OCI-LY3 (cell line): Measurements from ENCODE around the gene IRF9.

Experiments used
- EZH2phosphoT487 ChIP-seq: fragments of 200-600 bp; shearing (Covaris generic); IDR thresholded peaks from 2 replicates; pipeline ENCODE4 v1.6.1; 2018; ENCODE audit warnings: antibody characterized with exemption, mixed run types, low read depth
- TF ChIP-seq, protein P1 (sequence below): fragments of 200-600, 300-600 bp; sonication (generic); IDR thresholded peaks from 2 replicates; pipeline ENCODE4 v1.5.1; 2014; ENCODE audit warnings: antibody characterized with exemption, low read length, low read depth

DNA sequence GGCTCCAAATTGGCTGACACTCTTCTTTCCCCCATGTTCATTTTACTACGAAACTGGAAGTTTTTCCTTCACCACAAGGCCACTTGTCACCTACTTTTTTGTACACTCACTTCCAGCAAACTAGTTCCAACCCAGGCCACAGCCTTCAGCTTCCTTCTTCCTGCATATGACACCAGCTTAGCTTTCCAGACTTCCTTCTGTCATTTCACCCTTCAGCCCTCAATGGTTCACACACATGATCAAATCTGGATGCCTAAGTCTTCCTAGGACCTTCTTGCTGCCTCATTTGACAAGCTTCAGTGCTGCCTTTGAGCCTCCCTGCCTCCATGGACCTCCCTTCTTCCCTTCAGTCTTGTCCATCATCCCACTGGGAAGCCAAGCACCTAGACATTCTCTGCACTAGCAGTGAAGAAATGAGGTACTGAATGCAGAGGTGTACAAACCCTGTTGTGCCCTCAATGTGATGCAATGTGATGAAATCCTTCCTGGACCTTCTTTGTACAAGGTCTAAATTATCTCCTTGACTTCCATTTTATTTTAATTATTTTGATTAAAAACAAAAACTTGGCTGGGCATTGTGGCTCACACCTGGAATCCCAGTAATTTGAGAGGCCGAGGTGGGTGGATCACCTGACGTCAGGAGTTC is 6.5 kb downstream of the IRF9 start:
- TF ChIP-seq, protein P1, sequence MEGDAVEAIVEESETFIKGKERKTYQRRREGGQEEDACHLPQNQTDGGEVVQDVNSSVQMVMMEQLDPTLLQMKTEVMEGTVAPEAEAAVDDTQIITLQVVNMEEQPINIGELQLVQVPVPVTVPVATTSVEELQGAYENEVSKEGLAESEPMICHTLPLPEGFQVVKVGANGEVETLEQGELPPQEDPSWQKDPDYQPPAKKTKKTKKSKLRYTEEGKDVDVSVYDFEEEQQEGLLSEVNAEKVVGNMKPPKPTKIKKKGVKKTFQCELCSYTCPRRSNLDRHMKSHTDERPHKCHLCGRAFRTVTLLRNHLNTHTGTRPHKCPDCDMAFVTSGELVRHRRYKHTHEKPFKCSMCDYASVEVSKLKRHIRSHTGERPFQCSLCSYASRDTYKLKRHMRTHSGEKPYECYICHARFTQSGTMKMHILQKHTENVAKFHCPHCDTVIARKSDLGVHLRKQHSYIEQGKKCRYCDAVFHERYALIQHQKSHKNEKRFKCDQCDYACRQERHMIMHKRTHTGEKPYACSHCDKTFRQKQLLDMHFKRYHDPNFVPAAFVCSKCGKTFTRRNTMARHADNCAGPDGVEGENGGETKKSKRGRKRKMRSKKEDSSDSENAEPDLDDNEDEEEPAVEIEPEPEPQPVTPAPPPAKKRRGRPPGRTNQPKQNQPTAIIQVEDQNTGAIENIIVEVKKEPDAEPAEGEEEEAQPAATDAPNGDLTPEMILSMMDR: no peak
- TF ChIP-seq EZH2phosphoT487: no peak
